ENCODE measurements around the gene CCDC27.

Gene CCDC27

DNA sequence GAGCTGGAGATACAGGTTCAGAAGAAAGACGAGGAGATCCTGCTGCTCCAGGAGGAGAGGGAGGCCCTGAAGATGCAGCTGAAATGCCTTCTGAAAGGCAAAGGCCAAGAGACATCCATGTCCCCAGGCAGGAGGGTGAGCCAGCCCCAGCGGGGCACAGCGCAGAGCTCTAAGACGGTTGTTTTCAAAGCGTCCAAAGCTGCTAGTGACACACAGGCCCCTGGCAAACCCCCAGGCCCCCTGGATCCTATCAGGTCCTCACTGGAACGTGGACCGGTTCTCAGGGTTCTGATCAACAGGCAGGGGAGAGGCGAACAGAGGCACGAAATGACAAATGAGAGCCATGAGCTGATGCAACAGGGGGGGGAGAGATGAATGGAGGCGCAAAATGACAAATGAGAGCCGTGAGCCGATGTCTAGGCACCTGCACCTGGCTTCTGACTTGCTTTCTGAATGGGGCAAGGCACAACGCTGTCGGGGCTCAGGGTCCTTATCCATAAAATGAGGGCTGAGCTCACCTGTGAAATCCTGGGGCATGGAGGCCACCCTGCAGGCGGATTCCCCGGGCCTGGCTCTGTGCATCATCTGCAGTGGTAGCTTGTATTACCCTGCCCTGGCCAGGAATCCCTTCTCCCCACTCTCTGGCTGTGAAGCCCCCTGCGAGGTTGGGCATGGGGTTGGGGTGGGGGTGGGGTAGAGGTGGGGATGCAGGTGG, 9.2 kb downstream of the CCDC27 start:
- no peak for DNase-seq

- DNase-seq, result no peak
Observed at GRCh38 chr1:3762151-3762872, 10.1 kb downstream of the CCDC27 start.

DNA sequence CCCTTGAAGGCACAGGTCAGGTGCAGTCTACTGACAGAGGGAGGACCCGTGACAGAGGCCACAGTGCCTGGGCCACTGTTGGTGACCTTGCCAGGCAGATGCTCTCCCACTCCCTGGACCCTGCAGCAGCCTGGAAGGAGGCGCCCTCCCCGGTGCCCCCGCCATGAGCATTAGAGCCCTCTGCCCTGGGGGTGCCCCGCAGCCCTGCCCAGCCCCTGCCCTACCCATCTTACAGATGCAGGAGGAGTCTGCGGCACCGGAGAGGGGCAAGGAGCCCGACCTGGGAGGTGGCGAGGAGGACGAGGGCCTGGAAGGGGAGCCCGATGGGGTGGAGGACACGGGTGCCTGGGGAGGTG, 10.6 kb downstream of the CCDC27 start:
- no peak for DNase-seq

GRCh38 chr1:3763351-3764125, 11.3 kb downstream of the CCDC27 start:
- DNase-seq, result no peak

DNA sequence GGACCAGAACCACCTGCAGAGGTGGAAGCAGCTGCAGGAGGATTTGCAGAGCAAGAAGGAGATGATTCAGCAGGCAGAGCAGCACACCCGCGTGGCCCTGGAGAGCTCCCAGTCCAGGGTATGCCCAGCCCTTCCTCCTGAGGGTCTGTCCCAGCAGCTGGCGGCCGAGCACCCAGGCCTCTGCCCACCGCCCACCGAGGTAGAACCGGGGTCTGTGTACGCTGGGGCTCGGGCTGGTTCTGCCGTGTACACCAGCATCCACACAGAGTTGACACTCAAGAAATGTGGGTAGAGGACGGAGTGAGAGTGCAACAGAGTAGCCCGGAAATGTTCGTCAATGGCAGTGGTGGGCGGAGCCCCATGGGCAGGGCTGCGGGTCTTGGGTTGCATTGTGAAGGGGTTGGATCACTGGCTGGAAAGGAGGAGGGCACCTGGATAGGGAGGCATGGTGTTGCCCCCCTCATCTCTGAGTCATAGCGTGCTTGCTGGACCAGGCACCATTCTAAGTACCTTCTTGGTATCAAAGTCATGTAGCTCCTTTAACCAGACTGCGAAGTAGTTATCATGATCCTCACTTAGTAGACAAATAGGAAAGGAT, 15.2 kb downstream of the CCDC27 start:
- DNase-seq, result no peak

DNA sequence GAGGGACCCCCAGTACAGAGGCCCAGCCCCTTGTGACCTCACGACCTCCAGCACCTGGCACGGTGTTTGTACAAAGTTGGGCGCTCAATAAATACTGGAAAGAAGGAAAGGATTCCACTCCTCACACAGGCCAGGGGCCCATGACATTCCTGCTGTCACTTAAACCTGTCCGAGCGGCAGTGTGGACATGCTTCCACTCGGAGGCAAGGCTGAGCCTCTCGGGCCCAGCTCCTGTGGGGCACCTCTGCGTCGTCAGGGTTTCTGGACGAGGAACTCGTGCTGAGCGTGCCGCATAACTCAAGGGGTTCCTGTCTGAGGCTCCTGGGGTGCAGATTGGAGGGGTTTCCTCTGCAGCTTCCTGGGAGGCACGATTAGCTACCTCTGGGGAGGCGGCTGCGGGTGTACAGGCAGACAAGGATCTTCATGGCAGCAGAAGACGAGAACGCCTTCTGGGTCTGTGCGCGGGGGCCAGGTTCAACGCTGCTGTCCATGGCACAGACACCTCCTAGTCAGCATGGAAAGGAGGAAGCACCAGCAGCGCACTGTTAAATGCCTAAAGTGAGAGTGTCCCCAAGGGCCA, 16.7 kb downstream of the CCDC27 start:
- DNase-seq, result no peak

GRCh38 chr1:3770047-3770765, 18.0 kb downstream of the CCDC27 start:
- no peak for DNase-seq

DNA sequence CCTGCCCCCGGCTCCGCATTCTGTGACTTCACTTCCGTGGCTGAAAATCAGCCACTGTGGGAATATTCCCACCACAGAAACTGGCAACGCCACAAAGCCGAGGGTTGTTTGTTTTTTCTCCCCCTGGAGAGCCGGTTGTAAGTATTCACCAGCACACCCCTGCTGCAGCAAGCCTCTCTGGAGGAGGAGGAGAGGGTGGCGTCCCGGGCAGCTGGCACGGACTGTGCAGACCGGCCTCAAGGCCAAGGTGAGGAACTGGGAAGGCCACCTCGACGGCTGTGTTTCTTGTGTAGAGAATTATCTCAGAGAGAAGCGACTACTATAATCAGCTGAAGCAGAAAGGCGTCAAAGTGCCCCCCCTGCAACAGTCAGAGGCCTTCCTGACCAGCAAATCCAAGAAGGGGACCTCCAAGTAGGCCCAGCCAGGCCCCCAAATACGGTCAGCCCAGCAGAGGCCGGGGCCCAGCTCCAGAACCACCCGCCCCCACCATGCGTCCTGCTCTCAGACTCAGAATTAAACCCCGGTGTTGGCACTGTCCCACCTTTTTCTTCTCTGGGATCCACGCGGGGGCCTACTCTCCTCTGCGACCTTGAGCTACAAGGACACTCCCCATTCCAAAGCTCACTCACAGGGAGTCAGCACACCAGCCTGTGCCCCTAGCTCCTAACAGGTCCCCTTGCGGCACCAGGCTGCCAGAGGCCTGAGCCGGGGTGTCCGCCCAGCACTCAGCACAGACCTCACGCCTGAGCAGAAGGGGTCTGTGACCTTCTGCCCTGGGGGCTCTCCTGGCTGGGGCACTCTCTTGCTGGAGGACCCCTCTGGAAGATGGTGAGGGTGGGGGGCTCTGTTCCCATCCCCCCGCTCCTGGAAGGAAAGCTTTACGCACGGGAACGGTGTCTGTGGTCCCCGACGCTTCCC, 19.1 kb downstream of the CCDC27 start:
- DNase-seq, result no peak

DNA sequence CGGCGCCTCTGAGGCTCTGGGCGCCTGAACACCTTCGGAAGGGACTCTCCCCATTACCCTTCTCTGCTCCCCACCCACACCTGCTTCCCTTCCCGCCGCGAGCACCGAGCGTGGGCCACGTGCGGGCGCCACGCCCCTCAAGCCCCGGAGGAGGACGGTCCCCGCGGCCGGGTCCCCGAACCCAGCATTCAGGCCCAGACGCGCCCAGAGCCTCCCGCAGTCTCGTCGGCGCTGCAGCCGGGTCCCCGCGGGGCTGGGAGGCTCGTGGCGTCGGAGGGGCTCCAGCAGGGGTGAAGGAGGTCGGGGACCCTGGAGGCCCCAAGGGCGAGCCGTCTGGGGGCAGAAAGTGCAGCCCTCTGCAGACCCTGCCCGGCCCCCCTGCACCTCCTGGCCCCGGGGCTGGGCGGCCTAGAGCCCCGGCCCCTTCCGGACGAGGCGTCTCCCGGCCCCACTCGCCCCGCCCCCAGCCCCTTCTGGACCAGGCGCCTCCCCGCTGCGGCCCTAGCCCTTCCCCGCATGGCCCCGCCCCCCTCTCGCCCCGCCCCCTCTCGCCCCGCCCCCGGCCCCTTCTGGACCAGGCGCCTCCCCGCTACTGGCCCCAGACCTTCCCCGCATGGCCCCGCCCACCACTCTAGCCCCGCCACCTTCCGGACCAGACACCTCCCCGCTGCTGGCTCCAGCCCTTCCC, 19.9 kb downstream of the CCDC27 start:
- no peak for DNase-seq

GRCh38 chr1:3772715-3773571, 20.7 kb downstream of the CCDC27 start, which contains the start of gene SMIM1:
Gene SMIM1, plus strand, starts transcription at chr1:3772749. Its CDS starts 2,625 bp downstream, at chr1:3775374.
- no peak for DNase-seq

GRCh38 chr1:3773572-3774275, 21.5 kb downstream of the CCDC27 start:
- DNase-seq, result no peak

DNA sequence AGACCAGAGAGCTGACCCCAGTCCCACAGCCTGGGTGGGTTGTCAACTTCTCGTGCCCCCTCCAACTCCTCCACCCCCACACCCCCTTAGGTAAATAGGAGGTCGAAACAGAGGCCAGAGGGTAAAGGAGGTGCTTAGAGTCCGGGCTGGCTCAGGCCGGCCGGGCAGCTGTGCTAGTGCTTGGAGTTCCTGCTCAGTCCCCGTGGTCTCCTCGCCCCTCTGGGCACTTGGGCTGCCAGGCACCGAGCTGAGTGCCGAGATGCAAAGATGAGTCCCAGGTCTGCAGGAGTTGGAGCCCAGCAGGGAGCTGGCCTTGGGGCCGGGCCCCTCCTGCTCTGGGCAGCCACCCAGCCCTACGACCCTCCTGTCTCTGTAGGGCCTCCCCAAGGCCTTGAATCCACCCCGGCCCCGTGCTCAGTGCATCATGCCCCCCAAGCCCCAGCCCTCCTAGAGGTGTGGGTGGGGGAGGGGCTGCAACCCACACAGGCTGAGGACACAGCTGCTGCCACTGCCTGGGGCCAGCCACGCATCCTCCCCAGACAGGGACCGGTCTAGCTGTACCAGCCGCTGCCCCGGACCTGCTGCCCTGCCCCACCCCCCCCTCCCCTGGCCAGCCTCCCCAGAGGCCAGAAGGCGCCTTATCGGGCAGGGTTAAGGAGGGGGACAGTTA, 22.2 kb downstream of the CCDC27 start:
- no peak for DNase-seq

GRCh38 chr1:3774946-3775489, 22.8 kb downstream of the CCDC27 start:
- no peak for DNase-seq

DNA sequence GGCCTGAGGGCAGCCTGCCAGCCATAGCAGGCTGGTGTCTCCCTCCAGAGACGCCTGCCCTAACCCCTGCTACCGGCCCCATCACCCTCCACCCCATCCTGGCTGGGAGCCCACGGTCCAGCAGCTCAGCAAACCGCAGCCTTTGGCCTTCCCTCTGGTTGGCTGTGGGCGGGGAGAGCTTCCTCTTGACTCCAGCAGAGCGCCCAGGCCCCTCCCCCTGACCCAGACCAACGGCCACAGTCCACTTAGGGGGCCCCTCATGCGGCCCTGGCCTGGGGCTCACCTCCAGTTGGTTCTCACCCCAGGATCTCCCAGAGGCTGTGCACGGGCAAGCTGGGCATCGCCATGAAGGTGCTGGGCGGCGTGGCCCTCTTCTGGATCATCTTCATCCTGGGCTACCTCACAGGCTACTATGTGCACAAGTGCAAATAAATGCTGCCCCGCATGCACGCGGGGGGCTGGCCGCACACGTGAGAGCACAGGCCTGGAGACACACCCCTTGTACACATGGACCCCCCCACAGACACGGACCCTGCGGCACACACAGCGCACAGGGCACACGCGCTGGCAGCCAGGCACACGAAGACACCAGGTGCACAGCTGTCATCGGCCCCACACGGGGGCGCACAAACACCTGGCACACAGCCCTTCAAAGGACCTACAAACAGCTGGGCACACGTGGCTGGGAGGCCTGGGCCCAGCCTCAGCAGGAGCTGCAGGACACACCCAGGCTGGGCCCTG, 23.4 kb downstream of the CCDC27 start:
- DNase-seq, result no peak

- DNase-seq, result no peak
Observed at GRCh38 chr1:3776231-3776961, 24.1 kb downstream of the CCDC27 start.

DNA sequence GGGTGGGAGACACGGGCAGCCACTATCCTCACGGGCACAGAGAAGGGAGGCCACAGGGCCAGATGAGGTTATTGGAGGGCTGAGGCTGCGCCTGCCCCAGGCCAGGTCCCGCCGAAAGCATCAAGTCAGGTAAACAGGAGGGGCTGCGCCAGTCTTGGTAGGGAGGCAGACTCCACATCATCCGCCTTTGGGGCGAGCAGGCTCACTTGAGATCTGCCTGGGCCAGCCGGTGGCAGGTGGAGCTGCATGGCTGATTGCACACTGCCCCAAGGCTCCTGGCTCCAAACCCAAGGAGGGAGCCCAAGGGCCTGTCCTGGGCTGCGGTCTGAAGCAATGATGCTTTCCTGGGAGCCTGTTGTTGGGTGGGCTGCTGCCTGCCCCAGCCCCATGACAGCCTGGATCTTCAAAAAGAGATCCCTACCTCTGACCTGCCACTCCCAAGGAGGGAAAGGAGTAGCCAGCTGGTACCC, 24.9 kb downstream of the CCDC27 start:
- no peak for DNase-seq
